Effector memory CD4-positive, alpha-beta T cell (primary cell): Measurements from ENCODE around the gene RAB36.
A peak's percentile ranks its signal among the peaks of the same experiment; 100 is the strongest.

Source experiments
- DNase-seq, 3 donors: peaks; one replicate each; pipeline ENCODE4 v3.0.0-alpha.2; 2020
- H3K27ac ChIP-seq: 2 replicates; pipeline ENCODE4 v1.7.0; 2013; ENCODE audit warnings: mild to moderate bottlenecking, low read length, moderate library complexity; ENCODE audit not compliant: insufficient read depth, poor library complexity, severe bottlenecking
- H3K27me3 ChIP-seq: replicated peaks from 2 replicates; pipeline ENCODE4 v1.7.0; 2013; ENCODE audit warnings: mild to moderate bottlenecking, low read length; ENCODE audit not compliant: insufficient read depth, control insufficient read depth, poor library complexity, severe bottlenecking
- H3K36me3 ChIP-seq: 2 replicates; pipeline ENCODE4 v1.7.0; 2013; ENCODE audit warnings: mild to moderate bottlenecking, low read length, moderate library complexity; ENCODE audit not compliant: control insufficient read depth, insufficient read depth
- H3K4me1 ChIP-seq: 2 replicates; pipeline ENCODE4 v1.7.0; 2013; ENCODE audit warnings: low read length, mild to moderate bottlenecking; ENCODE audit not compliant: control insufficient read depth, insufficient read depth, poor library complexity, severe bottlenecking
- H3K4me3 ChIP-seq: 2 replicates; pipeline ENCODE4 v1.7.0; 2013; ENCODE audit warnings: low read length, low read depth, mild to moderate bottlenecking; ENCODE audit not compliant: insufficient read depth, poor library complexity, severe bottlenecking
- H3K9me3 ChIP-seq: 2 replicates; pipeline ENCODE4 v1.7.0; 2013; ENCODE audit warnings: mild to moderate bottlenecking, low read length, moderate library complexity; ENCODE audit not compliant: control insufficient read depth

The RAB36 gene

DNA sequence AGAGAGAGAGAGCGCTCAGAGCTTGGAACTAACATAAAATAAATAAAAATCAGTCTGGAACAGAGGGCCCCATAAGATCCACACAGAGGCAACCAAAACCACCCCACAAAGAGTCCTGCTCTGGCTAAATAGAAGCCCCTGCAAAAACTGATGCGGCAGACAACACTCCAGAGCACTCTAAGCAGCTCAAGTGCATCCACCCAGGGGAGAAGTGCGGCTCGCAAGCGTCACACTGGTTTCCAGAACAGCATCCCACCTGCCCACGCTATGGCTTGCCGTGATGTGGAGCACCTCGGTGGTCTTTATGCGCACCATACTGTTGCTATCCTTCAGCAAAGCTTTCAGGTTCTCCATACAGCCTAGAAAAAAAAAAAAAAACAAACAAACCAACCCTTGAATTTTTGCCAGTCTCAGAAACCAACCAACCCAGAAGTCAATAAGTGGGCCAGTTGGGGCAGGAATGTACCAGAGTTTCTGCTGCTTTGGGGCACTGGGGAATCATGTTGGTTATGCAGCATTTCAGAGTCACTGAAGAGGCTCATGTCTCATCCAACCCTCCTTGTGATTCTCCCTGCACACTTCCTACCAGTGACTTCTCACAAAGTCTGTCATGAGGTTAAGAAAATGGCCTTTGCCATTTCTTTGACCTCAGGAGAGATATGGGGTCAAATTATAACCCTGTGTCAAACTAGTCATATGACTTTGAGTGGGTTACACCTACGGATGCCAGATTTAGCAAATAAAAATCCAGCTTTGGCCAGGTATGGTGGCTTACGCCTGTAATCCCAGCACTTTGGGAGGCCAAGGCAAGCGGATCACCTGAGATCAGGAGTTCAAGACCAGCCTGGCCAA lies 6.5 kb upstream of the RAB36 start:
- Histone ChIP-seq H3K9me3 (no peaks in the 10 kb centered on the region), H3K36me3 (no peaks in the 10 kb centered on the region), H3K4me3 (no peak overlapping the region), H3K27ac (peak overlapping the region; percentile 68), H3K4me1 (peaks cover 55% of the 10 kb centered on the region), H3K27me3 (no peaks in the 10 kb centered on the region)
- no peak for DNase-seq

DNA sequence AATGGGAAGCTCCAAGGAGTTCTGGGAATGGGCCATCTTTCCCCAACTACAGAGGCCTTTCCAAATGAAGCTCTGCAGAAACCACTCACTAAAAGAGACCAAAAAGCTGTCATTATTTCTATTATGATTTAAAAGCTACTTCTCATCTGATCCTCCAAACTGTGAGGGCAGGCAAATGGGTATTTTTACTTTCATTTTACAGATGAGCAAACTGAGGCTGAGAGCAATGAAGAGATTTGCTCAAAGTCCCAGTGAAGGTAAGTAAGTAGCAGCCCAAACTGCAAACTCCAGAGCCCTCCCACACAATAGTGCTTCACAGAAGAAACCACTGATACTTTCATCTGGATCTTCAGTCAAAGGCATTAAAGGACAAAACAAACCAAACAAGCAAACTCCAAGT lies 4.9 kb upstream of the RAB36 start:
- peaks cover 62% of the 10 kb centered on the region for H3K4me1 ChIP-seq

DNA sequence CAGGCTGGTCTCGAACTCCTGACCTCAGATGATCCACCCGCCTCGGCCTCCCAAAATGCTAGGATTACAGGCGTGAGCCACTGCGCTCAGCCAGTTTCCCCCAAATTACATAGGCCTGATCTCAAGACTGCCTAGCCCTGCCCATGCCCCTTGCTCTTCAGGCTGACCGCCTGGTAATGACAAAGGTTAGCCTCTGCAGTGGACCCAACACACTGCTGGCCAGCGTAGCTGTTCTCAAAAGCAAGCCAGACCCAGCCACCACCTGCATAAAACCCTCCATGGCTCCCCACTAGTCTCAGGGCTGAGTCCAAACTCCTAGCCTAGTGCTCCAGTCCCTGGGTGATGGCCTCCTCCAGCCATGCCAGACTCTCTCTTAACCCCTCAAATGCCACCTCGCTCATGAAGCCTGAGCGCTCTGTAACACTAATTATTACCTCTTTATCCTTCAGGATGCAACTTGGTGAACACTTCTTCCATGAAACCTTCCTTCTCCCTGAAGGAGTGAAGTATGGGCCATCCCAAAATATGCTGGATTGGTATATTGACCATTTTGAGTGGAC lies 2.7 kb upstream of the RAB36 start:
- Histone ChIP-seq H3K27ac (peak overlapping the region; percentile 76), H3K4me1 (peaks cover 51% of the 10 kb centered on the region)
- DNase-seq = no peak

More for the DNA sequence above, 4.9 kb upstream of the RAB36 start:
- Histone ChIP-seq H3K9me3 (no peaks in the 10 kb centered on the region), H3K4me3 (no peak overlapping the region), H3K27ac (no peak overlapping the region), H3K27me3 (no peaks in the 10 kb centered on the region), H3K36me3 (no peaks in the 10 kb centered on the region)
- DNase-seq = no peak

DNA sequence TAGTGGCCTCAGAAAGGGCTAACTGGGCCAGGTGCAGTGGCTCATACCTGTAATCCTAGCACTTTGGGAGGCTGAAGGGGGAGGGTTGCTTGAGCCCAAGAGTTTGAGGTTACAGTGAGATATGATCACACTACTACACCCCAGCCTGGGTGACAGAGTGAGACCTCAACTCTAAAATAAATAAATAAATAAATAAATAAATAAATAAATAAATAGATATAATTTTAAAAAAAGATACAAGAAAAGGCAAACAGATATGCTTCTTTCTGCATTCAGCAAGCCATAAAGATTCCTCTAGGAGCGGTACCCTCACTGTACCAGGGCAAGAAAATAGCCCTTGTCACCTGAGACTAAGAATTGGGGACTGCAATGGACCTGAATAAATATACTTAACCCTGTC lies 2.2 kb upstream of the RAB36 start:
- peak overlapping the region; percentile 76 for H3K27ac ChIP-seq
- no peak overlapping the region for H3K4me3 ChIP-seq
- no peaks in the 10 kb centered on the region for H3K27me3 ChIP-seq
- no peaks in the 10 kb centered on the region for H3K9me3 ChIP-seq
- no peaks in the 10 kb centered on the region for H3K36me3 ChIP-seq
- H3K4me1 ChIP-seq = peaks cover 47% of the 10 kb centered on the region
- DNase-seq = no peak

More for the DNA sequence above, 2.7 kb upstream of the RAB36 start:
- Histone ChIP-seq H3K36me3 (no peaks in the 10 kb centered on the region), H3K27me3 (no peaks in the 10 kb centered on the region), H3K9me3 (no peaks in the 10 kb centered on the region), H3K4me3 (no peak overlapping the region)

DNA sequence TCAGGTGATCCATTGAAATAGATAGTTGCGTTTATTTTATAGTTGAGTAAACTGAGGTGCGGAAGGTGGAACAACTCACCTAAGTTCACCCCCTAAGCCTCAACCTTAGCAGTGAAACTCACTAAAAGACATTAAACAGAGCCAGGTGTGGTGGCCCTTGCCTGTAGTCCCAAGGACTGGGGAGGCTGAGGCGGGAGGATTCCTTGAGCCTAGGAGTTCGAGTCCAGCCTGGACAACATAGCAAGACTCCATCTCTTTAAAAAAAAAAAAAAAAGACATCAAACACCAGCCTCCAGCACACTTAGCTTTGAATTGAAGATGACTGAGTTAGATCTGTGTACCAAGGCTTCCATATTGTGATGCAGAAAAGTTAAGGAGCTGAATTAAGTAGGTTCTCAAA lies 845 bp upstream of the RAB36 start:
- H3K27me3 ChIP-seq = no peaks in the 10 kb centered on the region
- peaks cover 37% of the 10 kb centered on the region for H3K4me1 ChIP-seq
- DNase-seq = no peak
- H3K27ac ChIP-seq = peak overlapping the region; percentile 79
- H3K4me3 ChIP-seq = peak overlapping the region; percentile 37
- no peaks in the 10 kb centered on the region for H3K36me3 ChIP-seq
- no peaks in the 10 kb centered on the region for H3K9me3 ChIP-seq

DNA sequence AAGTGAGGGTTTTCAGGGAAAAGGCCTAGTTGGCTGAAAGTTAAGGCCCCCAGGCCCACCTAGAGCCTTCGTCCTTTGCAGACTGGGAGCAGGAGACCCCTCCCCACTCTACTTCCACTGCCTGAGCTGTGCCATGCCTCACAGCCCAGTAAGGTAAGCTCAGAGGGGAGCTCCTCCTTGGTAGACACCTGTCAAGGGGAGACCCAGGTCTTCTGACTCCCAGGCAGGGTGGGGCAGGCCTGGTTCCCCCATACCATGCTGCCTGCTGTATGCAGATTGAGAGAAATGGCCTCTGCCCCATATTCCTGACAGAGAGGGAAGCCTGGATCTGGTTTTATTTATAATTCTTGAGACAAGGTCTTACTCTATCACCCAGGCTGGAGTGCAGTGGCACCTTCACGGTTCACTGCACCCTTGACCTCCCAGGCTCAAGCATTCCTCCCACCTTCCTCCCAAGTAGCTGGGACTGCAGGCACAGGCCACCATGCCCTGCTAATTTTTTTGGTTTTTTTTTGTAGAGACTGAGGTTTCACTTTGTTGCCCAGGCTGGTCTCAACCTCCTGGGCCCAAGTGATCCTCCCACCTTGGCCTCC lies 697 bp downstream of the RAB36 start:
- H3K4me1 ChIP-seq = peaks cover 30% of the 10 kb centered on the region
- H3K27me3 ChIP-seq = no peaks in the 10 kb centered on the region
- no peak for DNase-seq
- peak overlapping the region; percentile 79 for H3K27ac ChIP-seq
- H3K36me3 ChIP-seq = no peaks in the 10 kb centered on the region
- no peak overlapping the region for H3K4me3 ChIP-seq
- no peaks in the 10 kb centered on the region for H3K9me3 ChIP-seq

DNA sequence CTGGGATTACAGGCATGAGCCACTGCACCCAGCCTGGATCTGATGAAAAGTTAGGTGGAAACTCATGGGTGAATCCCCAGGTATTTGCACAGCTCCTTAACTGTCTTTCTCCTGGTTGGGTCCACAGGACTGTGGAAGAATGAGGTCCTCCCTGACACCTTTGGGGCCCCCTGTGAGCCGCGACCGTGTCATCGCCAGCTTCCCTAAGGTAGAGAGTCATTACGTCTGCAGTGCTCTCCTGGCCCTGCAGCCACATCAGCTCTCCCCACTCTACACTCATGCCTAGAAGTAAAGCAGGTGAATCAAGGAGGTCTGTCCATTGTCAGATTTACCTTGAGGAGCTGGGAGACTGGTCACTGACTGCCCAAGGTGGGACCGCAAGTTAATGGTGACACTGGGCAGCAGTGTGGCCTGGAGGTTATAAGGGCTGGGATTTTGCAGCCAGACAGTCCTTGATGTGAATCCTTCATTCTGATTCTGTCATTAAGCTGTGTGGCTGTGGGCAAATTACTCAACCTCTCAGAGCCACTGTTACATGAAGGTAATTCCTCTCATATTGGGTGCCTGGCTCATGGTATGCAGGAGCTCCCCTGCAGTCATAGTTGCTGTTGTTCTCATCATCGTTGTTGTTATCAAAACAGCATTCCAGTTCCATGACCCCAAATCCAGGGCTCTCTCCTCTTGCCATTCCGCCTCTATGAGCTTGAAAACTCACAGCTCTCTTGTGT lies 1.4 kb downstream of the RAB36 start:
- Histone ChIP-seq H3K36me3 (no peaks in the 10 kb centered on the region), H3K9me3 (no peaks in the 10 kb centered on the region), H3K27me3 (no peaks in the 10 kb centered on the region), H3K4me3 (no peak overlapping the region), H3K27ac (no peak overlapping the region), H3K4me1 (peaks cover 25% of the 10 kb centered on the region)
- DNase-seq = no peak

DNA sequence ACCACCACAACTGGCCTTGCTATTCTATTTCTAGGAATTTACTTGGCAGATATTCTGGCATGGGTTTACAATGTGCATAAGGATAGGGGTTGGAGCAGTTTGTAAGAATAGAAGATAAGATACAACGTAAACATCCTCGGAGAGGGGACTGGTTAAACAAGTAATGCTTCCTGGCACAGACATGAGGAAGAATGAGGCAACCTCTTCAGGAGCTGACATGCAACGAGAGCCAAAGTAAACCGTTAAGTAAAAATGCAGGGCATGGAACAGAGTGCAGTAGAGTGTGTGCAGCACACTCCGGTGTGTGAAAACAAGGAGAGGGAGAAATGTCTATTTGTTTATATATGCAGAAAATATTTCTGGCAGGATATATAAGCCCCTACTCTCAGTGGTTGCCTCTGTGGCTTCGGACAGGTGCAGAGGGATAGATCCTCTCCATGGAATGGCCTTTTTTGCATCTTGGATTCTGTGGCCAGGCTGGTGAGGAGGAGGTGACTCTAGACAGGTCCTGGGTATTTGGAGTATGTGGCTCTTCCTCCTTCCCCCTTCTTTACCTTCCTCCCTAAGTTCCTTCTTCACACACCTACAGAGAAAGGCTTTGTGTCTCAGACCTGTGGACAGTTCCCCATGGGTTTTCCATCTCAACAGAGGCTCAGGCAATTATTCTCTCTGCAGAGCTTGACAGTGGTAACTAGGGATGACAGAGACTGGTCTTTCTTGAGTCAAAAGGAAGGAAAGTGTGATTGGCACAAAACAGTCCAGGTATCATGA lies 2.5 kb downstream of the RAB36 start:
- Histone ChIP-seq H3K27me3 (no peaks in the 10 kb centered on the region), H3K27ac (no peak overlapping the region), H3K9me3 (no peaks in the 10 kb centered on the region), H3K4me1 (peaks cover 16% of the 10 kb centered on the region), H3K36me3 (no peaks in the 10 kb centered on the region), H3K4me3 (no peak overlapping the region)
- DNase-seq = no peak

DNA sequence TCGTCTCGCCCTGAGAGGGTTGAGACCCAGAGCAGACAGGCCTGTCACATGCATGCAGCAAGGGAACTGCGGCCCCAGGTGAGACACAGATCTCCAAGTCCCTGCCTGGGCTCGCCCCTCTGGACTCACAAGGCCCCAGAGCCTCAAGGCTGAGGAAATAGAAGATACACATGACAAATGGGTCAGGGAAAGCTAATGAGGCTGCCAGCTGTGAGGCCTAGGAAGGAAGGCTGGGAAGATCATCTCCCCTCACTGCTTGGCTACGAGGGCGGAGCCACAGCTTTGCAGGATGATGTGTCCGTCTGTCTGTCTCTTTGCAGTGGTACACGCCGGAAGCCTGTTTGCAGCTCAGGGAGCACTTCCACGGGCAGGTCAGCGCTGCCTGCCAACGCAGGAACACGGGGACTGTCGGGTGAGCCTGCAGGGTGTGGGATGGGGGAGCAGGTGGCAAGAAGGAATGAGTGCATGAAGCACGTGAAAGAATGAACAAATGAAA lies 4.5 kb downstream of the RAB36 start:
- no peak for DNase-seq
- H3K9me3 ChIP-seq = no peaks in the 10 kb centered on the region
- H3K27me3 ChIP-seq = no peaks in the 10 kb centered on the region
- no peak overlapping the region for H3K27ac ChIP-seq
- peaks cover 10% of the 10 kb centered on the region for H3K4me1 ChIP-seq
- H3K4me3 ChIP-seq = no peak overlapping the region
- H3K36me3 ChIP-seq = no peaks in the 10 kb centered on the region
